GM18502 (cell line): ENCODE data around the gene TBCD.

Experiments used
- ATAC-seq: cut with Tn5 transposase; IDR thresholded peaks from one replicate; pipeline ENCODE4 v1.9.1; 2021; ENCODE audit warnings: mild to moderate bottlenecking; ENCODE audit not compliant: unreplicated experiment, poor library complexity

Gene TBCD

GRCh38 chr17:82876602-82877379 is 124.9 kb downstream of the TBCD start:
- ATAC-seq = no peak

GRCh38 chr17:82878527-82878926 is 126.7 kb downstream of the TBCD start:
- no peak for ATAC-seq

GRCh38 chr17:82879241-82879640 is 127.4 kb downstream of the TBCD start:
- no peak for ATAC-seq

GRCh38 chr17:82880620-82881323 is 128.9 kb downstream of the TBCD start:
- no peak for ATAC-seq

- no peak for ATAC-seq
Measured at GRCh38 chr17:82881324-82881823, 129.5 kb downstream of the TBCD start.

GRCh38 chr17:82881900-82882714 is 130.2 kb downstream of the TBCD start:
- no peak for ATAC-seq

- no peak for ATAC-seq
Measured at GRCh38 chr17:82882715-82883418, 131.0 kb downstream of the TBCD start.

- no peak for ATAC-seq
Measured at GRCh38 chr17:82883419-82884031, 131.7 kb downstream of the TBCD start.

- no peak for ATAC-seq
Measured at GRCh38 chr17:82884341-82884969, 132.6 kb downstream of the TBCD start.

GRCh38 chr17:82884970-82885353 is 133.1 kb downstream of the TBCD start:
- ATAC-seq = no peak

- ATAC-seq = no peak
Measured at GRCh38 chr17:82887255-82888164, 135.6 kb downstream of the TBCD start.

GRCh38 chr17:82888583-82889495 is 137.0 kb downstream of the TBCD start:
- ATAC-seq = no peak

GRCh38 chr17:82889496-82890338 is 137.9 kb downstream of the TBCD start:
- no peak for ATAC-seq

GRCh38 chr17:82890339-82890730 is 138.5 kb downstream of the TBCD start:
- ATAC-seq = no peak

GRCh38 chr17:82890926-82891678 is 139.2 kb downstream of the TBCD start:
- no peak for ATAC-seq

GRCh38 chr17:82891911-82892310 is 140.0 kb downstream of the TBCD start:
- ATAC-seq = no peak
